Activated naive CD8-positive, alpha-beta T cell (primary cell): ENCODE measurements around the gene REPIN1.

ENCODE experiments used
- H3K27ac Mint-ChIP-seq: one replicate; pipeline ENCODE4 v1.8.0; 2021; ENCODE audit warnings: mixed read lengths
- H3K27me3 Mint-ChIP-seq: one replicate; pipeline ENCODE4 v1.8.0; 2021; ENCODE audit warnings: mixed read lengths
- H3K36me3 Mint-ChIP-seq: one replicate; pipeline ENCODE4 v1.8.0; 2021; ENCODE audit warnings: mixed read lengths
- H3K4me1 Mint-ChIP-seq: one replicate; pipeline ENCODE4 v1.8.0; 2021; ENCODE audit warnings: low read depth, mixed read lengths
- H3K4me3 Mint-ChIP-seq: one replicate; pipeline ENCODE4 v1.8.0; 2021; ENCODE audit warnings: mild to moderate bottlenecking, mixed read lengths
- H3K9me3 Mint-ChIP-seq: one replicate; pipeline ENCODE4 v1.8.0; 2021; ENCODE audit warnings: low read depth, mixed read lengths

REPIN1 gene

GRCh38 chr7:150332852-150333635 is 35.6 kb upstream of the REPIN1 start:
- H3K27ac Mint-ChIP-seq: peak overlapping the region; percentile 10
- peaks cover 2% of the 10 kb centered on the region for H3K4me1 Mint-ChIP-seq
- no peaks in the 10 kb centered on the region for H3K27me3 Mint-ChIP-seq
- no peak overlapping the region for H3K4me3 Mint-ChIP-seq
- H3K9me3 Mint-ChIP-seq: no peaks in the 10 kb centered on the region
- H3K36me3 Mint-ChIP-seq: peaks cover 3% of the 10 kb centered on the region

GRCh38 chr7:150333659-150334058 is 35.0 kb upstream of the REPIN1 start:
- Mint-ChIP-seq H3K4me1 (peaks cover 2% of the 10 kb centered on the region), H3K4me3 (no peak overlapping the region), H3K27ac (no peak overlapping the region), H3K9me3 (no peaks in the 10 kb centered on the region), H3K36me3 (peaks cover 4% of the 10 kb centered on the region), H3K27me3 (no peaks in the 10 kb centered on the region)

- Mint-ChIP-seq H3K4me3 (no peak overlapping the region), H3K27me3 (no peaks in the 10 kb centered on the region), H3K36me3 (peaks cover 4% of the 10 kb centered on the region), H3K4me1 (peaks cover 2% of the 10 kb centered on the region), H3K27ac (no peak overlapping the region), H3K9me3 (no peaks in the 10 kb centered on the region)
Observed at GRCh38 chr7:150334108-150334507, 34.5 kb upstream of the REPIN1 start.

GRCh38 chr7:150335108-150335773 is 33.4 kb upstream of the REPIN1 start:
- no peaks in the 10 kb centered on the region for H3K9me3 Mint-ChIP-seq
- no peak overlapping the region for H3K4me3 Mint-ChIP-seq
- peak overlapping the region; percentile 41 for H3K27ac Mint-ChIP-seq
- H3K4me1 Mint-ChIP-seq: peaks cover 10% of the 10 kb centered on the region
- no peaks in the 10 kb centered on the region for H3K27me3 Mint-ChIP-seq
- peaks cover 4% of the 10 kb centered on the region for H3K36me3 Mint-ChIP-seq

GRCh38 chr7:150335774-150336112 is 32.9 kb upstream of the REPIN1 start:
- peaks cover 4% of the 10 kb centered on the region for H3K36me3 Mint-ChIP-seq
- H3K27me3 Mint-ChIP-seq: no peaks in the 10 kb centered on the region
- no peaks in the 10 kb centered on the region for H3K9me3 Mint-ChIP-seq
- no peak overlapping the region for H3K4me3 Mint-ChIP-seq
- peaks cover 11% of the 10 kb centered on the region for H3K4me1 Mint-ChIP-seq
- no peak overlapping the region for H3K27ac Mint-ChIP-seq

GRCh38 chr7:150336746-150337145 is 31.9 kb upstream of the REPIN1 start:
- Mint-ChIP-seq H3K27me3 (no peaks in the 10 kb centered on the region), H3K4me1 (peaks cover 9% of the 10 kb centered on the region), H3K4me3 (no peak overlapping the region), H3K36me3 (peaks cover 2% of the 10 kb centered on the region), H3K9me3 (no peaks in the 10 kb centered on the region), H3K27ac (no peak overlapping the region)

- H3K36me3 Mint-ChIP-seq: peaks cover 2% of the 10 kb centered on the region
- no peak overlapping the region for H3K4me3 Mint-ChIP-seq
- H3K9me3 Mint-ChIP-seq: no peaks in the 10 kb centered on the region
- peaks cover 12% of the 10 kb centered on the region for H3K4me1 Mint-ChIP-seq
- H3K27ac Mint-ChIP-seq: no peak overlapping the region
- no peaks in the 10 kb centered on the region for H3K27me3 Mint-ChIP-seq
Observed at GRCh38 chr7:150337179-150337578, 31.4 kb upstream of the REPIN1 start.

- Mint-ChIP-seq H3K9me3 (no peaks in the 10 kb centered on the region), H3K36me3 (peaks cover 2% of the 10 kb centered on the region), H3K4me3 (no peak overlapping the region), H3K27me3 (no peaks in the 10 kb centered on the region), H3K27ac (no peak overlapping the region), H3K4me1 (peaks cover 12% of the 10 kb centered on the region)
Observed at GRCh38 chr7:150337659-150338081, 31.0 kb upstream of the REPIN1 start.

- Mint-ChIP-seq H3K27me3 (no peaks in the 10 kb centered on the region), H3K9me3 (no peaks in the 10 kb centered on the region), H3K27ac (no peak overlapping the region), H3K4me3 (no peak overlapping the region), H3K4me1 (peaks cover 12% of the 10 kb centered on the region), H3K36me3 (peaks cover 2% of the 10 kb centered on the region)
Observed at GRCh38 chr7:150338166-150338829, 30.3 kb upstream of the REPIN1 start.

GRCh38 chr7:150339409-150339809 is 29.2 kb upstream of the REPIN1 start:
- H3K9me3 Mint-ChIP-seq: no peaks in the 10 kb centered on the region
- peaks cover 12% of the 10 kb centered on the region for H3K4me1 Mint-ChIP-seq
- no peaks in the 10 kb centered on the region for H3K27me3 Mint-ChIP-seq
- peaks cover 2% of the 10 kb centered on the region for H3K36me3 Mint-ChIP-seq
- H3K4me3 Mint-ChIP-seq: no peak overlapping the region
- no peak overlapping the region for H3K27ac Mint-ChIP-seq

- H3K4me1 Mint-ChIP-seq: peaks cover 12% of the 10 kb centered on the region
- peaks cover 2% of the 10 kb centered on the region for H3K36me3 Mint-ChIP-seq
- H3K27me3 Mint-ChIP-seq: no peaks in the 10 kb centered on the region
- H3K4me3 Mint-ChIP-seq: peak overlapping the region; percentile 10
- no peaks in the 10 kb centered on the region for H3K9me3 Mint-ChIP-seq
- H3K27ac Mint-ChIP-seq: no peak overlapping the region
Observed at GRCh38 chr7:150340024-150340749, 28.4 kb upstream of the REPIN1 start.

- no peak overlapping the region for H3K4me3 Mint-ChIP-seq
- peaks cover 2% of the 10 kb centered on the region for H3K36me3 Mint-ChIP-seq
- H3K4me1 Mint-ChIP-seq: peaks cover 12% of the 10 kb centered on the region
- no peaks in the 10 kb centered on the region for H3K9me3 Mint-ChIP-seq
- no peak overlapping the region for H3K27ac Mint-ChIP-seq
- H3K27me3 Mint-ChIP-seq: no peaks in the 10 kb centered on the region
Observed at GRCh38 chr7:150340875-150341262, 27.8 kb upstream of the REPIN1 start.

GRCh38 chr7:150341263-150342120 is 27.1 kb upstream of the REPIN1 start, which contains the start of gene RARRES2:
TSS of gene RARRES2 (minus strand) at chr7:150341629. CDS start at chr7:150340609, 1,020 bp downstream.
- Mint-ChIP-seq H3K27ac (no peak within 1 kb of the TSS), H3K4me3 (peak within 1 kb of the TSS; percentile 9), H3K4me1 (peaks cover 12% of the 10 kb centered on the region), H3K27me3 (peaks cover 4% of the 10 kb centered on the region), H3K9me3 (no peaks in the 10 kb centered on the region), H3K36me3 (peaks cover 4% of the 10 kb centered on the region)

GRCh38 chr7:150342121-150342408 is 26.6 kb upstream of the REPIN1 start:
- Mint-ChIP-seq H3K9me3 (no peaks in the 10 kb centered on the region), H3K27me3 (peaks cover 4% of the 10 kb centered on the region), H3K27ac (no peak overlapping the region), H3K4me3 (peak overlapping the region; percentile 9), H3K36me3 (peaks cover 4% of the 10 kb centered on the region), H3K4me1 (peaks cover 12% of the 10 kb centered on the region)
